ENCODE results near the gene COX6A1. TPM values are rescaled to one million over a fixed set of nuclear protein-coding genes. Genes with fewer than 3 reads are reported as not detected.

Gene COX6A1
- total RNA-seq (2014; rRNA removed; shearing (Covaris generic)), result 679 and 783 TPM in 2 replicates

GRCh38 chr12:120437735-120438494, at the start of gene COX6A1:
TSS of gene COX6A1 (plus strand) at chr12:120438113. CDS start at chr12:120438127, 14 bp downstream.

GRCh38 chr12:120445911-120446843, 8.3 kb downstream of the COX6A1 start, which contains the start of the genes GATC and TRIAP1:
TSS of gene GATC (plus strand) at chr12:120446444. CDS start at chr12:120446481, 37 bp downstream.
TSS of gene TRIAP1 (minus strand) at chr12:120446384. CDS start at chr12:120446372, 12 bp downstream.

DNA sequence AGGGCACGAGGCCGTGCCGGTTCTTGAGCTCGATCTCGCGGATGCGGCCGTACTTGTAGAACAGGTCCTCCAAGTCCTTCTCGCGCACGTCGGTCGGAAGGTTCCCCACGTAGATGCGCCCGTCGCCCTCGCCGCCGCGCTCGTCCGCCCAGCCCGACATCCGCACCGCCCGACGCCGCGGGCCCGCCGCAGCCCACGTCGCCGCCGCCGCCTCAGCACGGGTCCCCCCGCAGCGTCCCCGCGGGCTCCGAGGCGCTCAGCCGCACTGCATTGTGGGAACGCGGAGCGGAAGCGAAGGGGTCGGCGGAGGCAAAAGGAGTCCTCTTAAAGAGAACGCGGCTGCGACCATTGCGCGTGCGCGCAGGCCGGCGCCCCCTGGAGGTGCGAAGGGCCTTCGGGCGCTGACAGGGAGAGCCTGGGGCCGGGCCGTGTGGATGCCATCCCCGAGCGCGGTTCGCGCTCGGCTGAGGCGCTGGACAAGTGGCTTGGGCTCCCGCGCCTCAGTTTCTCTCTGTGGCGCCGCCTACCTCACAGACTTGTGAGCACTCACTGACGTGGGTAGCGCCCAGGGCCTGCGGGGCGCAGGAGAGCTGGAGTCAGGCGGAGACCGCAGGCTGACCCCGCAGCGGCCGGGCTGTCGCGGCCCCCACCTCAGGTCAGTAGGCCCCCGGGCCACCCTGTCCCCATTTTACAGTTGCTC, 31.7 kb downstream of the COX6A1 start, which contains the start of gene SRSF9:
Gene SRSF9, minus strand, starts transcription at position 299 of the 700 bp plus-strand sequence. Its CDS starts 139 bp downstream, at position 160.

Other genes with a start within 250 kb of the COX6A1 start
- gene GCN1, start 243.4 kb upstream of the COX6A1 start, total RNA-seq (2014; rRNA removed; shearing (Covaris generic)), result 107 and 150 TPM in 2 replicates
- 6,928 and 7,524 TPM in 2 replicates for gene RPLP0, start 237.0 kb upstream of the COX6A1 start, total RNA-seq (2014; rRNA removed; shearing (Covaris generic))
- 108 and 144 TPM in 2 replicates for gene PXN, start 172.4 kb upstream of the COX6A1 start, total RNA-seq (2014; rRNA removed; shearing (Covaris generic))
- gene RNU4-2, start 146.2 kb upstream of the COX6A1 start, total RNA-seq (2014; rRNA removed; shearing (Covaris generic)), result under 0.01 TPM in 1 of 2 replicates, not detected in the other
- gene RNU4-1, start 144.9 kb upstream of the COX6A1 start, total RNA-seq (2014; rRNA removed; shearing (Covaris generic)), result under 0.01 TPM in 2 replicates
- gene SIRT4, start 135.8 kb upstream of the COX6A1 start, total RNA-seq (2014; rRNA removed; shearing (Covaris generic)), result 0.80 and 1.3 TPM in 2 replicates
- not detected in 2 replicates for gene PLA2G1B, start 110.3 kb upstream of the COX6A1 start, total RNA-seq (2014; rRNA removed; shearing (Covaris generic))
- 0.19 TPM in 2 replicates for gene MSI1, start 68.9 kb upstream of the COX6A1 start, total RNA-seq (2014; rRNA removed; shearing (Covaris generic))
- gene TRIAP1, start 8.3 kb downstream of the COX6A1 start, total RNA-seq (2014; rRNA removed; shearing (Covaris generic)), result 22.1 and 25.3 TPM in 2 replicates
- gene GATC, start 8.3 kb downstream of the COX6A1 start, total RNA-seq (2014; rRNA removed; shearing (Covaris generic)), result 17.7 and 24.7 TPM in 2 replicates
- 187 and 192 TPM in 2 replicates for gene SRSF9, start 31.6 kb downstream of the COX6A1 start, total RNA-seq (2014; rRNA removed; shearing (Covaris generic))
- 261 and 283 TPM in 2 replicates for gene DYNLL1, start 58.0 kb downstream of the COX6A1 start, total RNA-seq (2014; rRNA removed; shearing (Covaris generic))
- 35.6 and 40.7 TPM in 2 replicates for gene COQ5, start 91.0 kb downstream of the COX6A1 start, total RNA-seq (2014; rRNA removed; shearing (Covaris generic))
- gene RNF10, start 96.2 kb downstream of the COX6A1 start, total RNA-seq (2014; rRNA removed; shearing (Covaris generic)), result 45.1 and 59.2 TPM in 2 replicates
- gene POP5, start 143.3 kb downstream of the COX6A1 start, total RNA-seq (2014; rRNA removed; shearing (Covaris generic)), result 70.6 and 71.3 TPM in 2 replicates
- gene CABP1, start 202.5 kb downstream of the COX6A1 start, total RNA-seq (2014; rRNA removed; shearing (Covaris generic)), result not detected in 2 replicates
- gene MLEC, start 249.0 kb downstream of the COX6A1 start, total RNA-seq (2014; rRNA removed; shearing (Covaris generic)), result 79.1 and 82.7 TPM in 2 replicates